DND-41 (cell line): ENCODE results near the gene PLS3.

Experiments used
- ATAC-seq: fragments of 200-7000 bp; cut with Tn5 transposase; 3 replicates; pipeline ENCODE4 v1.9.1; 2021; ENCODE audit warnings: low read depth; ENCODE audit not compliant: insufficient read depth
- DNase-seq: peaks from one replicate; pipeline ENCODE4 v3.0.0-alpha.2; 2020
- H2AFZ ChIP-seq: 2 replicates; pipeline ENCODE4 v1.6.0; 2012; ENCODE audit warnings: low read depth, low read length
- H3K27ac ChIP-seq: 2 replicates; pipeline ENCODE4 v1.5.1; 2012; ENCODE audit warnings: low read length, inconsistent platforms
- H3K27me3 ChIP-seq: fragments of 200-600 bp; sonication (generic); 2 replicates; pipeline ENCODE4 v1.6.0; 2012; ENCODE audit warnings: low read length, mild to moderate bottlenecking, inconsistent platforms; ENCODE audit not compliant: insufficient read depth, poor library complexity
- H3K36me3 ChIP-seq: 2 replicates; pipeline ENCODE4 v1.5.1; 2012; ENCODE audit warnings: low read length, inconsistent platforms; ENCODE audit not compliant: insufficient read depth
- H3K4me1 ChIP-seq: 2 replicates; pipeline ENCODE4 v1.5.1; 2012; ENCODE audit warnings: mild to moderate bottlenecking, low read length; ENCODE audit not compliant: insufficient read depth
- H3K4me2 ChIP-seq: 2 replicates; pipeline ENCODE4 v1.6.0; 2012; ENCODE audit warnings: mild to moderate bottlenecking, moderate library complexity, low read length, inconsistent platforms; ENCODE audit not compliant: insufficient read depth
- H3K4me3 ChIP-seq, 2 experiments: fragments of 200-600 bp in 1 of 2; shearing (Covaris generic) in 1 of 2; 2 replicates each; pipeline ENCODE4 v1.5.1; 2012 to 2016; ENCODE audit warnings: inconsistent platforms in 2 of 2, low read length in 2 of 2, mild to moderate bottlenecking in 2 of 2, low read depth in 1 of 2, moderate library complexity in 1 of 2
- H3K79me2 ChIP-seq: 2 replicates; pipeline ENCODE4 v1.6.0; 2012; ENCODE audit warnings: low read length, inconsistent platforms; ENCODE audit not compliant: insufficient read depth
- H3K9ac ChIP-seq: 2 replicates; pipeline ENCODE4 v1.6.0; 2012; ENCODE audit warnings: low read depth, mild to moderate bottlenecking, inconsistent platforms, low read length, moderate library complexity
- H3K9me3 ChIP-seq: 2 replicates; pipeline ENCODE4 v1.5.1; 2012; ENCODE audit warnings: low read length, moderate library complexity, mild to moderate bottlenecking, inconsistent platforms; ENCODE audit not compliant: insufficient read depth, severe bottlenecking
- H4K20me1 ChIP-seq: 2 replicates; pipeline ENCODE4 v1.6.0; 2012; ENCODE audit warnings: low read length; ENCODE audit not compliant: insufficient read depth
- CTCF ChIP-seq: IDR thresholded peaks from 2 replicates; pipeline ENCODE4 v1.5.1; 2012; ENCODE audit warnings: borderline replicate concordance, low read length, moderate library complexity, mild to moderate bottlenecking; ENCODE audit not compliant: poor library complexity, severe bottlenecking; ENCODE audit errors: extremely low read depth
- EZH2 ChIP-seq: IDR thresholded peaks from 3 replicates; pipeline ENCODE4 v1.6.1; 2012; ENCODE audit warnings: borderline replicate concordance, low read depth, mild to moderate bottlenecking, moderate library complexity, low read length, inconsistent platforms; ENCODE audit not compliant: severe bottlenecking

PLS3 gene

GRCh38 chrX:115547448-115547847, 13.5 kb upstream of the PLS3 start:
- no peak overlapping the region for H3K27ac ChIP-seq
- no peaks in the 10 kb centered on the region for H3K27me3 ChIP-seq
- no peak overlapping the region for H3K4me3 ChIP-seq
- H3K4me1 ChIP-seq: no peaks in the 10 kb centered on the region
- no peak overlapping the region for H2AFZ ChIP-seq
- H3K9me3 ChIP-seq: no peaks in the 10 kb centered on the region
- no peak overlapping the region for H3K4me2 ChIP-seq
- ATAC-seq: no peak
- no peaks in the 10 kb centered on the region for H3K79me2 ChIP-seq
- no peak overlapping the region for H3K9ac ChIP-seq
- no peak for TF ChIP-seq CTCF
- TF ChIP-seq EZH2: no peak
- no peaks in the 10 kb centered on the region for H3K36me3 ChIP-seq
- DNase-seq: no peak
- H4K20me1 ChIP-seq: no peaks in the 10 kb centered on the region

GRCh38 chrX:115549008-115549407, 12.0 kb upstream of the PLS3 start:
- no peaks in the 10 kb centered on the region for H3K79me2 ChIP-seq
- H3K4me1 ChIP-seq: no peaks in the 10 kb centered on the region
- no peak overlapping the region for H3K9ac ChIP-seq
- no peaks in the 10 kb centered on the region for H3K9me3 ChIP-seq
- no peaks in the 10 kb centered on the region for H4K20me1 ChIP-seq
- TF ChIP-seq CTCF (no peak), EZH2 (no peak)
- ATAC-seq: no peak
- H3K27me3 ChIP-seq: no peaks in the 10 kb centered on the region
- no peak overlapping the region for H3K4me2 ChIP-seq
- no peaks in the 10 kb centered on the region for H3K36me3 ChIP-seq
- H3K4me3 ChIP-seq: no peak overlapping the region
- H3K27ac ChIP-seq: no peak overlapping the region
- no peak overlapping the region for H2AFZ ChIP-seq
- DNase-seq: no peak

GRCh38 chrX:115553171-115553570, 7.8 kb upstream of the PLS3 start:
- no peak overlapping the region for H3K4me3 ChIP-seq
- H3K27ac ChIP-seq: no peak overlapping the region
- no peaks in the 10 kb centered on the region for H3K9me3 ChIP-seq
- no peak for ATAC-seq
- DNase-seq: no peak
- no peak for TF ChIP-seq EZH2
- no peak for TF ChIP-seq CTCF
- H3K9ac ChIP-seq: no peak overlapping the region
- H3K36me3 ChIP-seq: no peaks in the 10 kb centered on the region
- H3K79me2 ChIP-seq: no peaks in the 10 kb centered on the region
- no peaks in the 10 kb centered on the region for H4K20me1 ChIP-seq
- no peaks in the 10 kb centered on the region for H3K27me3 ChIP-seq
- no peak overlapping the region for H3K4me2 ChIP-seq
- H3K4me1 ChIP-seq: no peaks in the 10 kb centered on the region
- H2AFZ ChIP-seq: no peak overlapping the region

GRCh38 chrX:115559672-115560071, 1.3 kb upstream of the PLS3 start:
- Histone ChIP-seq H3K4me2 (no peak overlapping the region), H4K20me1 (no peaks in the 10 kb centered on the region), H3K27me3 (no peaks in the 10 kb centered on the region), H3K9ac (no peak overlapping the region), H3K27ac (no peak overlapping the region), H3K4me1 (no peaks in the 10 kb centered on the region), H3K36me3 (no peaks in the 10 kb centered on the region), H3K4me3 (no peak overlapping the region), H3K9me3 (no peaks in the 10 kb centered on the region), H3K79me2 (no peaks in the 10 kb centered on the region), H2AFZ (no peak overlapping the region)
- DNase-seq: no peak
- TF ChIP-seq EZH2 (no peak), CTCF (no peak)
- ATAC-seq: no peak
